OCI-LY1 (cell line): ENCODE results near the gene UHMK1.

Experiments used
- EZH2 ChIP-seq: fragments of 200-600 bp; sonication (generic), shearing (Covaris generic); IDR thresholded peaks from 2 replicates; pipeline ENCODE4 v1.8.0; 2017; ENCODE audit warnings: borderline replicate concordance, mixed run types, mild to moderate bottlenecking, antibody characterized with exemption, low read length, moderate library complexity, mixed read lengths
- TF ChIP-seq, protein P1 (sequence below): fragments of 200-600 bp; sonication (generic), shearing (Covaris generic); IDR thresholded peaks from 2 replicates; pipeline ENCODE4 v1.5.1; 2017; ENCODE audit warnings: mild to moderate bottlenecking, antibody characterized with exemption, low read length, moderate library complexity, mixed read lengths

DNA sequence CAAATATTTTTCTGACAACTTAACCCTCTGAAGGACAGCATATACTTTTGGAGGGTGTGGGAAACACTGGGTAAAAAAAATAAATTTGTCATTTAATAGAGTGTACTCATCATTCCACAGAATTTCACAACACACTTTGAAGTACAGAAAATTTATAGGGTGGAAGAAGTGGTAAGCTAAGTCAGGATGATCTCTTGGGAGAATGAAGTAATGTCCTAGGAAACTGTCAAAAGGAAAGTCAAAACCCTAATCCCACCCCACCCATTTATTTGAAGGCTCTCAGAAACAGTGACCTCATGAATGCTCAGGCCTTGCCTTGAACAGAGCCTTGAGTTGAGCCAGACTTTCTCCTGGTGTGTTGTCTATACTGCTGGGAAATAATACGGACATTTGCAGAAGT is 56.6 kb downstream of the UHMK1 start:
- TF ChIP-seq, protein P1, sequence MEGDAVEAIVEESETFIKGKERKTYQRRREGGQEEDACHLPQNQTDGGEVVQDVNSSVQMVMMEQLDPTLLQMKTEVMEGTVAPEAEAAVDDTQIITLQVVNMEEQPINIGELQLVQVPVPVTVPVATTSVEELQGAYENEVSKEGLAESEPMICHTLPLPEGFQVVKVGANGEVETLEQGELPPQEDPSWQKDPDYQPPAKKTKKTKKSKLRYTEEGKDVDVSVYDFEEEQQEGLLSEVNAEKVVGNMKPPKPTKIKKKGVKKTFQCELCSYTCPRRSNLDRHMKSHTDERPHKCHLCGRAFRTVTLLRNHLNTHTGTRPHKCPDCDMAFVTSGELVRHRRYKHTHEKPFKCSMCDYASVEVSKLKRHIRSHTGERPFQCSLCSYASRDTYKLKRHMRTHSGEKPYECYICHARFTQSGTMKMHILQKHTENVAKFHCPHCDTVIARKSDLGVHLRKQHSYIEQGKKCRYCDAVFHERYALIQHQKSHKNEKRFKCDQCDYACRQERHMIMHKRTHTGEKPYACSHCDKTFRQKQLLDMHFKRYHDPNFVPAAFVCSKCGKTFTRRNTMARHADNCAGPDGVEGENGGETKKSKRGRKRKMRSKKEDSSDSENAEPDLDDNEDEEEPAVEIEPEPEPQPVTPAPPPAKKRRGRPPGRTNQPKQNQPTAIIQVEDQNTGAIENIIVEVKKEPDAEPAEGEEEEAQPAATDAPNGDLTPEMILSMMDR = no peak
- TF ChIP-seq EZH2 = no peak
